HS-27A (cell line): ENCODE data around the gene COL6A2.
"Not testable (repeated sequence)": the region's sequence is repeated elsewhere in the genome, so short reads cannot be mapped to it uniquely, and the experiment has no call there.

ENCODE experiments used
- DNase-seq: peaks from one replicate; pipeline ENCODE4 v3.0.0-alpha.2; 2012; ENCODE audit warnings: low read depth, missing footprints

COL6A2 gene

DNA sequence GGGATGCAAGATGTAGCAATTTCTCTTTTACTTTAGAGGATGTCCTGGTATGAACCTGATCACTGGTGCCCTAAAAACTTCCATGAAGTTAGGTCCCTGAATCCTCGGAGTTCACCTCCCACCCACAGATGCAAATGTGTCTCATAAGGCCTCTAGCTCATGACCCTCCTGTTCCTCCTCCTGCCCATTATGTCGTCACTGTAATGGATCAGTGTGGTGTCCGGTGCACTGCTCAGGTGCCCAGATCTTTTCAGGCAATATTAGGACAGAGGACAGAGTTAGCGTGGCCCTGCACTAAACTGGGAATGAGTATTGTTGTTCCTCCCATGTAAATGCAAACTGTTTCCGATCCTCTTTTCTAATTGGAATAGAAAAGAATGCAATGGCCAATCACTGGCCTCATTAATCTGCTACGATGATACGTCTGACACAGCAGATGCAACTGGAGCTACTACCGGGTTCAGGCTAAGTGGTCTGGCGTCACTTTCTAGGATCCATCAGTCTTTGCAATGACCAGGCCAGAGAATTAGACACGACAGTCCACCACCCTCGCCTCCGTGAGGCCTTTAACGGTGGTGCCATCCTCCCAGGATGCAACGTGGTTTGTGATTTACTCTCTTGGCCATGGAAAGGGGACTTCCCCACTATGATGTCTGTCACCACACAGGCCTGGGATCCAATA, 3.4 kb upstream of the COL6A2 start:
- no peak for DNase-seq

DNA sequence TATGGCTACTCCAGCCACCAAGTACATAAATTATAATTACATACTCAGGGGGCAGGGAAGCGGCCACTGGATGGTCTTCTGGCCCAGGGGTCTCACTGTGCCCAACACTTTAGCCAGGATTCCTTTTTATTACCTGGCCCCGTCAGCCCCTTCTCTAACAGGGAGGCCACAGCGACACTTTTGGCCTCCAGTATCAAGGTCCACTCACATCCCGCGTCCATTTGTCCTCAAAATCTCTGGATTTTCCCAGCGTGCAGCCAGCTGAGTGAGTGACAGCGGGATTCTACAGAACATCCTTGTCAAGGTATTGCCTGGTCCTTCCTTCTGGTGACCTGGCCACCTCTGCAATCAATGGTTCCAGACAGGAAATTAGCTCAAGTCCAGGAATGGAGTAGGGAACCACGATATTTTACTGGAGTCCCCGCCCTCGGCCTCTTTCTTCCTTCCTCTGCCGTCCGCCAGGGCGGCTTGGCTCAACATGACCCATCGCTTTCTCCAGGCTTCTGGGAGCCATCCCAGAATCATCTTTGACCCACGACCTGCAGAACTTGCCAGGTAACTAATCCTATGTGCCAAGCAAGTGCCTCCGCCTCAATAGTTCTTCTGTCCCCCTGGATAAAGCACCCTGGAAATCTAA, 2.7 kb upstream of the COL6A2 start:
- DNase-seq = no peak

DNA sequence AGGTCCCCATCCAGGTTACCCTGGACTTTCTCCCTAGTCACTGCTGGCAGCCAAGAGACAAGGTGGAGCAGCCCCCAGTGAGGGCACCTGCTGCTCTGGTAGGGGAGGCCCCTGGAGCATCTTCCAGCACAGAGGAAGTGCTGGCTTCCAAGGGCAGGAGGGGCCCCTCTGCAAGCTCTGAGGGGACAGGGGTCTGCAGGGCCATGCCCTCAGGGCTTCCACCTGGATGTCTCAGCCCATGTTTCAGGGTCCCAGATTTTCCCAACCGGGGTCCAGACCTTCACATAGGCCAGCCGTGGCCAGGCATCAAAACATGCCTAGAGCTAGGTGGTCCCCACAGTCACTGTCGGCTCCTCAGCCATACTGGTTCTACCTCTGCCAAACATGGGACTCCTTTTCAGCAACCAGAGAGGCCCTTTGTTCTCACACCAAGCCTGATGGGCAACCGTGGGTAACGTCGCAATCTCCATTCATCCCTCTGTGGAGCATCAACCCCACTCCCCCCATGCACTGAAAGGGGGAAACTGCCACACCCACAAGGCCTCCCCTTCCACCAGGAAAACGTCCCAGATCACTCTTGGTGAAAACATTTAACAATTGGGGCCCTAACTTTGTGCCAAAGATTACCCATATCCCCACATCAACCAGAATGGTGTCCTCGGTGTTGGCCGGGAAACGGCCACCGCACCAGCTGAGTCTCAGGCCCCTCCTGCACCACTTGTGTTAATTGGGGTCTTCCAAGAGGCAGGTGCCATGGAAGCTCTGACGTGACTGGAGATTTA, 1.9 kb upstream of the COL6A2 start:
- no peak for DNase-seq

DNA sequence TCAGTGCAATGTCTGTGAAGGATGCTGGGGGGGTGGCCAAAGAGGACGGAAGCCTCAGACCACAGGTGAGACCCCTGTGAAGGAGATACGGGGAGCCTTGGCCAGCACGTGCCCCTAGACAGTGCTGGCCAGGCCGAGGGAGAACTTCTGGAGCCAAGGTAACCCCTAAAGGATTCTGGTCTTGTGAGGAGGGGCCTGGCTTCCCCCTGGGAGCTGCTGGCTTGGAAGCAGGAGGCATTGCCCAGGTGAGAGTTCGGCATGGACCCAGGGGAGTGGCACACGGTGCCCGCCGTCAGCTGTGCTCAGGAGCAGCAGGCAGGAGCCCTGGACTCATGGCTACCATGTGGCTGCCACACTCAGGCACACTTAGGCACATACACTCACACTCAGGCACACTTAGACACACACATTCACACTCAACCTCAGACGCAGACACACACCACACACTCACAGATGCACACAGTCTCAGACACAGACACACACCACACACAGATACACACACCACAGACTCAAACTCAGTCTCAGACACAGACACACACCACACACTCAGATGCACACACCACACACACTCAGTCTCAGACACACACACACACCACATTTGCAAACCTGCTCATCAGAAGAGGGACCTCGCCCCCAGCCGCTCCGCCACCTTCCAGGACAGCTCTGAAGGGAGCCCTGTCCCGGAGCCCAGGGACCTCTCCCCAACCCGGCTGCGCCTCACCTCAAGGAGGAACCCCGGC, 1.1 kb upstream of the COL6A2 start:
- no peak for DNase-seq

DNA sequence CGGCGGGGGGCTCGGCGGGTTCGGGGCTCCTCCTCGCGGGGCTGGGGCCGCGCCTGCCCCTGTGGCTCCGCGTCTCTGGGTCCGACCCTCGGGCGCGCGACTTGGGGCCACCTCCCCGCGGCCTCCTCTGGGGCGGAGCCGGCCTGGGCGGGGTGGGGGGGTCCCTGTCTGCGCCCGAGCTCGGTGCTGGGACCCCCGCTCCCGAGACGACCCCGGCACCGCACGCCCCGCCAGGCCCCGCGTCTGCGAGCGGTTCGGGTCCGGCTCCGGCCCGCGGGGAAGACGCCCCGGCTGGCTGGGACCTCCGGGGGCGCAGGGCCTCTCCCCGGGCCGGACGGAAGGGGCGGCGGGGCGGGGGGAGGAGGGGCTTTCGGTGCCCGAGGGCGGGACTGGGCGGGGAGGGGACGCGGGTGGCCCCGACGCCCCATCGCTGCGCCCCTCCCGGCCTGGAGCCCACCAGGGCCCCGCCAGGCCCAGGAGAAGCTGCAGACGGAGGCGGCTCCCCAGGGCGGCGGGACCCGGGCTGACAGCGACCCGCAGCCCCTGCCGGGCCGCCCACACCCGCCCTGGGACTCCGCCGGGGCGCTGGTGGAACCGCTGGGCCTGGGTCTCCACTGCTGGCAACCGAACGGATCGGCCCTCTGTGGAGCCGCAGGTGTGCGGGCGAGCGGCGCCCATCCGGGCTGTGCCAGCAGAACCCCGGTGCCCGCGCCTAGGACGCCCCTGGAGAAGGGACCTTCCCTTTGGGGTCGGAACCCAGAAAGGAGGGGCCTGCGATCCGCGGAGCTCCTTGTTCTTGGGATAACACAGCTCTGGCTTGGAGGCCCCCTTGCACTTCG, 610 bp downstream of the COL6A2 start:
- DNase-seq = no peak

GRCh38 chr21:46099476-46099875, 1.6 kb downstream of the COL6A2 start:
- no peak for DNase-seq

DNA sequence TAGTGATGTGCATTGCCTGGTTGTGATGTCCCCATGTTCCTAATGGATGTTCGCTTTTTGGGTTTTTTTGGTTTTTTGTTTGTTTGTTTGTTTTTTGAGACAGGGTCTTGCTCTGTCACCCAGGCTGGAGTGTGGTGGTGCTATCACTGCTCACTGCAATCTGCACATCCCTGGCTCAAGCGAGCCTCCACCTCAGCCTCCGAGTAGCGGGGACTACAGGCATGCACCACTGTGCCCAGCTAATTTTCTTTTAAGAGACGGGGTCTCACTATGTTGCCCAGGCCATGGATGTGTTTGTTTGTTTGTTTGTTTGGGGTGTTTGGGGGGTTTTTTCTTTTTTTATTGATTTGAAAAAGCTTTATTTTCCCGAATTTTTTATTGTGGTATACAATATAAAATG, 2.1 kb downstream of the COL6A2 start:
- DNase-seq = no peak

- peak; percentile 26 for DNase-seq
Measured at GRCh38 chr21:46100426-46100825, 2.5 kb downstream of the COL6A2 start.

DNA sequence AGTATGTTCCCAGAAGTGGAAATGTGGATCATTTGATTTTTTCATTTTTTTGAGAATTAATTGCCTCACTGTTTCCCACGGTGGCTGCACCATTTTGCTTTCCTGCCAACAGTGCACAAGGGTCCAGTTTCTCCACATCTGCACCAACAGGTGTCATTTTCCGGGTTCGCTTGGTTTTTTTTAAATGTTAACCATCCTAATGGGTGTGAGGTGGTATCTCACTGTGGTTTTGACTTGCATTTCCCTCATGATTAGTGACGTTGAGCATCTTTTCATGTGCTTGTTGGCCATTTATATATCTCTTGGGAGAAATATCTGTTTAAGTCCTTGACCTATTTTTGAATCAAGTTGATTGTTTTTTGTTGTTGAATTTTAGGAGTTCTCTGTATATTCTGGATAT, 3.0 kb downstream of the COL6A2 start:
- DNase-seq = no peak

DNA sequence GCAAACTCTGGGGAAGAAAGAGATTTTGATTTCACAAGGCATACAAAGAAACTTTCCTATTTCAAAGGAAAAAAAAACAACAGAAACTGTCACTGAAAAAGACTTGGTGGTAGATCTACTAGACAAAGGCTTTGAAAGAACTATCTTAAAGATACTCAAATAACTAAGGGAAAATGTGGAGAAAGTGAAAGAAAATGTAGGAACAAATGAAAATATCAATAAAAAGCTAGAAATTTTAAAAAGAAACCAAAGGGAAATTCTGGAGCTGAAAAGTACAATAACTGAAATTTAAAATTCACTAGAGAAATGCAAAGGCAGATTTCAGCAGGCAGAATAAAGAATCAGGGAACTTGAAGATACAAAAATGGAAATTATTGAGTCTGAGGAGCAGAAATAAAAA, 6.2 kb downstream of the COL6A2 start:
- DNase-seq = no peak

DNA sequence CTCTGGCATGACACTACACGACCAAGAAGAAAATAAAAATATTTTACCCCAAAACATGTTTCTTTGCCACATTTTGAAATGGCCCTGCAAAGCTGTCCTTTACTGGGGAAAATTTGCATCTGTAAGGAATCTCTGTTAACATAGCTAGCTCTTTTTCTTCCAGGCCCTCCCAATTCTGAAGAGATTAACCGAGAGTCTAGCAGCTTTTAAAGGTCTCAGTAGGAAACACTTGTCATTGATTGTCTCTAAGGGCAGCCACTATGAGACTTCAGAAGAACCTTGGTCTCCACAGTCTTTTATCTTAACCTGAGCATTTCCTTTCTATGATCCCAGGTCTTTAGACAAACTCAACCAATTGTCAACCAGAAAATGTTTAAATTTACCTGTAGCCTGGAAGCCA, 9.5 kb downstream of the COL6A2 start:
- not testable (repeated sequence) for DNase-seq

GRCh38 chr21:46108827-46109312, 11.0 kb downstream of the COL6A2 start:
- no peak for DNase-seq

DNA sequence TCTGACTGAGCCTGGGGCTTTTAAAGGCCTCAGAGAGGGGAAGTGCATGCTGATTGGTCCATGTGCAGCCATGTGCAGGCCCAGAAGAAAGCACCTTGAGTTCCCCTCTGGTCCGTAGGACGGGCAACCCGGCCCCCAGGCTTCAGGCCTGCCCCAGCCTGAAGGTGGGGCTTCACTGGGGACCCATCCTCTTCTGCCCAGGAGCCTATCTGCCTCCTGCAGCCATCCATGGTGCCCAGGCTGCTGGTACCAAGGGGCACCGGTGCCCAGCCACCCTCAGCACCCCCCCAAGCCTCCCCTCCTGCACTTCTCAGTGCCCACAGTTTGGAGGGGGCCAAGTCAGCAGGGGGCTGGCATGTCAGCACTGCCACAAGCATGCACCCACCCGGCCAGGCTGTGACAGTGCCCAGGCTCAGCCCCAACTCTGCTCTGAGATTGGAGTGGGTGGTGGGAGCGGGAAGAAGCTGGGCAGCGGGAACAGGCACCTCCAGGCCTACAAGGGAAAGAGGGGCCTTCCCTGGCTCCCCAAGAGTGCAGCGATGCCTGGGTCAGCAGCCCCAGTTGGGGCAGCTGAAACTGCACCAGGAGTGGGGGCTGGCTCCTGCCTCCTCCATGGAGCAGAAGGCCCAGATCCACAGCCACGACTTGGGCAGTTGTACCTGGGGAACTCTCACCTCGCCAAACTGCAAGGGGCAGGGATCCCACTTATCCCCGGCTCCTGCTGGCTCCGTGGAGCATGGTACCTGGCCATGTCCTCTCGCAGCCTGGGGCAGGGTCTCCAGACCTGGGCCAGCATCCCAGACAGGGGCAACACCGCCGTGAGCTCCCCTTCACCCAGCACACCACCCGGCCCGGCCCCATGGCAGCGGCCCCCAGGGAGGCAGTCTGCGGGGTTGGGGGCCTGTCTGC, 11.7 kb downstream of the COL6A2 start:
- no peak for DNase-seq

DNA sequence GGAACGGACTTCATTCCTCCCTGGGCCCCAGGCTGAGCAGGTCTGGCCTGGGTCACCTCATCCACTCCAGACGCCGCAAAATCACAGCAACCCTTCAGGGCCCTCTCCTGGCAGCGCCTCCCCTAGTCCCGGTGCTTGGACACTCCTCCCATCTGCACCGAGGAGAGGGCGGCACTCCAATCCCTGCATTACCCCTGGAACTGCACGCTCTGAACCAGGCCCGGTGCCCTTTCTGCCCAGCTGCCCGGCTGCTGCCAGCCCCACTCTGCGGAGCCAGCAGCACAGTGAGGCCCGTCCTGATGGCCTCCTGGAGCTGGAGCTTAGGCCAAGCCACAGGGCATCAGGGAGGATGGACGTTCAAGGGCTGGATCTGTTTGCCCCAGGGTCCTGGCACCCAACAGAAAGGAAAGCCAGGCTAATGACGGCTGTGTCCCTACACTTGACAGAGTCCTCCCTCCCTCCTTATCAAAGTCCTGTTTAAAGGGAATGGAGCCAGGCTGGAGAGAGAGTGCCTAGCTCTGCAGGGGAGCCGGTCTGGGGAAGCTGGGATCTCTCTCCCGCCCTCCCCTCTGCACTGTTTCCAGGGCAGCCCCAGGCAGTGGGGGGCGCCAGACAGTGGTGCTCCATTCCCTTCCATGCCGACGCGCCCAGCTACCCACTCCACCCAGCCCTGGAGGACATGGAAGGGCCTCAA, 12.7 kb downstream of the COL6A2 start:
- DNase-seq = no peak

- DNase-seq = no peak
Measured at GRCh38 chr21:46111193-46111571, 13.3 kb downstream of the COL6A2 start.

DNA sequence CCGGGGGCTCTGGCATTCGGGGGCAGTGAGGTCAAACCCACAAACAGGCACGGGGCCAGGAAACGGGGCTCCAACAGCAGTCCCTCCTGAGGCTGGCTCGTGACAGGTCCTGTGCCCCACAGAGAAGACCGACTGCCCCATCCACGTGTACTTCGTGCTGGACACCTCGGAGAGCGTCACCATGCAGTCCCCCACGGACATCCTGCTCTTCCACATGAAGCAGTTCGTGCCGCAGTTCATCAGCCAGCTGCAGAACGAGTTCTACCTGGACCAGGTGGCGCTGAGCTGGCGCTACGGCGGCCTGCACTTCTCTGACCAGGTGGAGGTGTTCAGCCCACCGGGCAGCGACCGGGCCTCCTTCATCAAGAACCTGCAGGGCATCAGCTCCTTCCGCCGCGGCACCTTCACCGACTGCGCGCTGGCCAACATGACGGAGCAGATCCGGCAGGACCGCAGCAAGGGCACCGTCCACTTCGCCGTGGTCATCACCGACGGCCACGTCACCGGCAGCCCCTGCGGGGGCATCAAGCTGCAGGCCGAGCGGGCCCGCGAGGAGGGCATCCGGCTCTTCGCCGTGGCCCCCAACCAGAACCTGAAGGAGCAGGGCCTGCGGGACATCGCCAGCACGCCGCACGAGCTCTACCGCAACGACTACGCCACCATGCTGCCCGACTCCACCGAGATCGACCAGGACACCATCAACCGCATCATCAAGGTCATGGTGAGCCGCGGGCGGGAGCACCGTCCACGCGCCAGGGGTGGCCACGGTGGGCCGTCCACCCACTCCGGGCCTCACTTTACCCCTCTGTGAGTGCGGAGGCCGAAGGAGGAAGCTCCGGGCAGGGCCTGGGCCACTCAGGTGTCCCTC, 14.2 kb downstream of the COL6A2 start:
- no peak for DNase-seq

DNA sequence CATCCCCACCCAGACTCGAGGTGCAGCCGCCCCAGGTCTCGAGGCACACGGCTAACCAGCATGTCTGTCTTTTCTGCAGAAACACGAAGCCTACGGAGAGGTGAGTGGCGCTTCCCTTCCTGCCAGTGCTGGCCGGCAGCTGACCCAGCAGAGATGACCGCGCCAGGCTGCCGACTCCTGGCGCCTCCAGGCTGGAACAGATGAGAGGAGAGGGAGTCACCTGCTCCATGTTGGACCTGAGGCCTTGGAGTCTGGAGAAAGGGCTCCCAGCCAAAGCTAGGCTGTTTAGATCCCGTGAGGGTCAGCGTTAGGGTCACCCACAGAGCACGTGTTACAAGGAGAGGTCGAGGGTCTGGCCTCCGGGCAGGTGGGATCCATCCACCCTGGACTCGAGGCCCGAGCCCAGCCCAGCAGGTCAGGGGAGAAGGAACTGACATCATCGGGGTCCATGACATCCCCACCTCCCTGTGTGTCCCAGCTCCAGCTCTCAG, 14.9 kb downstream of the COL6A2 start:
- DNase-seq = no peak

DNA sequence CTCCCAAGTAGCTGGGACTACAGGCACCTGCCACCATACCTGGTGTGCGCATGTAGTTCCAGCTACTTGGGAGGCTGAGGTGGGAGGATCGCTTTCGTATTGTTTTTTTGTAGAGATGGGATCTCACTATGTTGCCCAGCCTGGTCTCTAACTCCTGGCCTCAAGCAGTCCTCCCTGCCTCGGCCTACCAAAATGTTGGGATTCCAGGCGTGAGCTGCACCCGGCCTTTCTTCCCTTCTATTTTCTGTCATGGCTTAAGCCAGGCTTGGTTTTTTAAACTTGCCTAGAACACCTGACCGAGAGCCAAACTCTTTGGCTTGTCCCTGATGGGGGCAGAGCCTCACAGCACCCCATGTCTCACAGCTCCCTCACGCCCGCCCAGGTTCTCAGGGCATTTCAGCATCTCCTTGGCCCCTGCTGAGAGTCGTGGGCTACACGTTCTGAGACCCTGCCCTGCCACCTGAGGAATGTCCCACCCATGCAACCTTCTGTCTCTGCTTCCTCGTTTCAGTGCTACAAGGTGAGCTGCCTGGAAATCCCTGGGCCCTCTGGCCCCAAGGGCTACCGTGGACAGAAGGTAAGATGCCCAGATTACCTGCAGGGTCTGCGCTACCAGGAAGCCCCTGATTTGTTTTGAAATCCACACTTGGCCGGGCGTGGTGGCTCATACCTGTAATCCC, 15.7 kb downstream of the COL6A2 start:
- DNase-seq = no peak
